Measurements from ENCODE around the gene SSTR4. TPM values are rescaled to one million over a fixed set of nuclear protein-coding genes. Genes with fewer than 3 reads are reported as not detected.

Gene SSTR4
- total and polyA plus RNA-seq, 2 of the 13 experiments (the other 11 are each of a cell fraction or from before 2014, with no cell fraction given): not detected

DNA sequence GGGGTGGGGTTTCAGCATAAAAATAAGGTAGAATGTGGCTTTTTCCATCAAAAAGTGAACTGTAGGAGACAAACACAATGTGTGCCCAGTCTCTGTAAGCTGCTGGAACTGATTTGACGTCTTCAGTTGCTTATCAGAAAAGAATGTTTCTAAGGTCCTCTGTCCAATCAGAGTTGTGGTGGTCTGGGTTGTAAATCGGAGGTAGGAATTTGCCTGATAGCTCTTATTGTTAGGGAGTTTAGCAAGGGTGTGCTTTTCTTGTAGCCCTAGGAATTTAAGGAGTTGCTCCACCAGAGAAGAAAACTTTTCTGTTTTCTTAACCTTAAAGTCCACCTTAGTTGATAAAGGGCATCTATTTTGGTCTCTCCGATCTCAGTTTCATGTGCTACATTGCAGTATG lies 10.4 kb upstream of the SSTR4 start (continued):
- TF ChIP-seq RXRA (CRISPR knock-in tag; IDR thresholded peaks at IDR 0.05) (no peak), NCOA1 (CRISPR knock-in tag; IDR thresholded peaks at IDR 0.05) (no peak), ZNF232 (CRISPR knock-in tag; IDR thresholded peaks at IDR 0.05; ENCODE audit: borderline replicate concordance) (no peak), SNAI1 (CRISPR knock-in tag; IDR thresholded peaks at IDR 0.05; ENCODE audit: borderline replicate concordance) (no peak)
- TF ChIP-seq, protein P1, sequence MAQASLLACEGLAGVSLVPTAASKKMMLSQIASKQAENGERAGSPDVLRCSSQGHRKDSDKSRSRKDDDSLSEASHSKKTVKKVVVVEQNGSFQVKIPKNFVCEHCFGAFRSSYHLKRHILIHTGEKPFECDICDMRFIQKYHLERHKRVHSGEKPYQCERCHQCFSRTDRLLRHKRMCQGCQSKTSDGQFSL (CRISPR knock-in tag; IDR thresholded peaks at IDR 0.05): no peak
- TF ChIP-seq, protein P2, sequence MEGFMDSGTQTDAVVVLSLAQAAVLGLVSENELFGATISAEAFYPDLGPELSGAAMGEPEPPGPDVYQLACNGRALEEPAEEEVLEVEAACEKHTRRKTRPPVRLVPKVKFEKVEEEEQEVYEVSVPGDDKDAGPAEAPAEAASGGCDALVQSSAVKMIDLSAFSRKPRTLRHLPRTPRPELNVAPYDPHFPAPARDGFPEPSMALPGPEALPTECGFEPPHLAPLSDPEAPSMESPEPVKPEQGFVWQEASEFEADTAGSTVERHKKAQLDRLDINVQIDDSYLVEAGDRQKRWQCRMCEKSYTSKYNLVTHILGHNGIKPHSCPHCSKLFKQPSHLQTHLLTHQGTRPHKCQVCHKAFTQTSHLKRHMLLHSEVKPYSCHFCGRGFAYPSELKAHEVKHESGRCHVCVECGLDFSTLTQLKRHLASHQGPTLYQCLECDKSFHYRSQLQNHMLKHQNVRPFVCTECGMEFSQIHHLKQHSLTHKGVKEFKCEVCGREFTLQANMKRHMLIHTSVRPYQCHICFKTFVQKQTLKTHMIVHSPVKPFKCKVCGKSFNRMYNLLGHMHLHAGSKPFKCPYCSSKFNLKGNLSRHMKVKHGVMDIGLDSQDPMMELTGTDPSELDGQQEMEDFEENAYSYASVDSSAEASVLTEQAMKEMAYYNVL (CRISPR knock-in tag; IDR thresholded peaks at IDR 0.05; ENCODE audit: borderline replicate concordance): no peak
- TF ChIP-seq, protein P3, sequence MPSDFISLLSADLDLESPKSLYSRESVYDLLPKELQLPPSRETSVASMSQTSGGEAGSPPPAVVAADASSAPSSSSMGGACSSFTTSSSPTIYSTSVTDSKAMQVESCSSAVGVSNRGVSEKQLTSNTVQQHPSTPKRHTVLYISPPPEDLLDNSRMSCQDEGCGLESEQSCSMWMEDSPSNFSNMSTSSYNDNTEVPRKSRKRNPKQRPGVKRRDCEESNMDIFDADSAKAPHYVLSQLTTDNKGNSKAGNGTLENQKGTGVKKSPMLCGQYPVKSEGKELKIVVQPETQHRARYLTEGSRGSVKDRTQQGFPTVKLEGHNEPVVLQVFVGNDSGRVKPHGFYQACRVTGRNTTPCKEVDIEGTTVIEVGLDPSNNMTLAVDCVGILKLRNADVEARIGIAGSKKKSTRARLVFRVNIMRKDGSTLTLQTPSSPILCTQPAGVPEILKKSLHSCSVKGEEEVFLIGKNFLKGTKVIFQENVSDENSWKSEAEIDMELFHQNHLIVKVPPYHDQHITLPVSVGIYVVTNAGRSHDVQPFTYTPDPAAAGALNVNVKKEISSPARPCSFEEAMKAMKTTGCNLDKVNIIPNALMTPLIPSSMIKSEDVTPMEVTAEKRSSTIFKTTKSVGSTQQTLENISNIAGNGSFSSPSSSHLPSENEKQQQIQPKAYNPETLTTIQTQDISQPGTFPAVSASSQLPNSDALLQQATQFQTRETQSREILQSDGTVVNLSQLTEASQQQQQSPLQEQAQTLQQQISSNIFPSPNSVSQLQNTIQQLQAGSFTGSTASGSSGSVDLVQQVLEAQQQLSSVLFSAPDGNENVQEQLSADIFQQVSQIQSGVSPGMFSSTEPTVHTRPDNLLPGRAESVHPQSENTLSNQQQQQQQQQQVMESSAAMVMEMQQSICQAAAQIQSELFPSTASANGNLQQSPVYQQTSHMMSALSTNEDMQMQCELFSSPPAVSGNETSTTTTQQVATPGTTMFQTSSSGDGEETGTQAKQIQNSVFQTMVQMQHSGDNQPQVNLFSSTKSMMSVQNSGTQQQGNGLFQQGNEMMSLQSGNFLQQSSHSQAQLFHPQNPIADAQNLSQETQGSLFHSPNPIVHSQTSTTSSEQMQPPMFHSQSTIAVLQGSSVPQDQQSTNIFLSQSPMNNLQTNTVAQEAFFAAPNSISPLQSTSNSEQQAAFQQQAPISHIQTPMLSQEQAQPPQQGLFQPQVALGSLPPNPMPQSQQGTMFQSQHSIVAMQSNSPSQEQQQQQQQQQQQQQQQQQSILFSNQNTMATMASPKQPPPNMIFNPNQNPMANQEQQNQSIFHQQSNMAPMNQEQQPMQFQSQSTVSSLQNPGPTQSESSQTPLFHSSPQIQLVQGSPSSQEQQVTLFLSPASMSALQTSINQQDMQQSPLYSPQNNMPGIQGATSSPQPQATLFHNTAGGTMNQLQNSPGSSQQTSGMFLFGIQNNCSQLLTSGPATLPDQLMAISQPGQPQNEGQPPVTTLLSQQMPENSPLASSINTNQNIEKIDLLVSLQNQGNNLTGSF (CRISPR knock-in tag; IDR thresholded peaks at IDR 0.05): no peak
- TF ChIP-seq, protein P4, sequence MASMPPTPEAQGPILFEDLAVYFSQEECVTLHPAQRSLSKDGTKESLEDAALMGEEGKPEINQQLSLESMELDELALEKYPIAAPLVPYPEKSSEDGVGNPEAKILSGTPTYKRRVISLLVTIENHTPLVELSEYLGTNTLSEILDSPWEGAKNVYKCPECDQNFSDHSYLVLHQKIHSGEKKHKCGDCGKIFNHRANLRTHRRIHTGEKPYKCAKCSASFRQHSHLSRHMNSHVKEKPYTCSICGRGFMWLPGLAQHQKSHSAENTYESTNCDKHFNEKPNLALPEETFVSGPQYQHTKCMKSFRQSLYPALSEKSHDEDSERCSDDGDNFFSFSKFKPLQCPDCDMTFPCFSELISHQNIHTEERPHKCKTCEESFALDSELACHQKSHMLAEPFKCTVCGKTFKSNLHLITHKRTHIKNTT (CRISPR knock-in tag; IDR thresholded peaks at IDR 0.05): no peak
- TF ChIP-seq, protein P5, sequence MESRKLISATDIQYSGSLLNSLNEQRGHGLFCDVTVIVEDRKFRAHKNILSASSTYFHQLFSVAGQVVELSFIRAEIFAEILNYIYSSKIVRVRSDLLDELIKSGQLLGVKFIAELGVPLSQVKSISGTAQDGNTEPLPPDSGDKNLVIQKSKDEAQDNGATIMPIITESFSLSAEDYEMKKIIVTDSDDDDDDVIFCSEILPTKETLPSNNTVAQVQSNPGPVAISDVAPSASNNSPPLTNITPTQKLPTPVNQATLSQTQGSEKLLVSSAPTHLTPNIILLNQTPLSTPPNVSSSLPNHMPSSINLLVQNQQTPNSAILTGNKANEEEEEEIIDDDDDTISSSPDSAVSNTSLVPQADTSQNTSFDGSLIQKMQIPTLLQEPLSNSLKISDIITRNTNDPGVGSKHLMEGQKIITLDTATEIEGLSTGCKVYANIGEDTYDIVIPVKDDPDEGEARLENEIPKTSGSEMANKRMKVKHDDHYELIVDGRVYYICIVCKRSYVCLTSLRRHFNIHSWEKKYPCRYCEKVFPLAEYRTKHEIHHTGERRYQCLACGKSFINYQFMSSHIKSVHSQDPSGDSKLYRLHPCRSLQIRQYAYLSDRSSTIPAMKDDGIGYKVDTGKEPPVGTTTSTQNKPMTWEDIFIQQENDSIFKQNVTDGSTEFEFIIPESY (CRISPR knock-in tag; IDR thresholded peaks at IDR 0.05): no peak
- TF ChIP-seq, protein P6, sequence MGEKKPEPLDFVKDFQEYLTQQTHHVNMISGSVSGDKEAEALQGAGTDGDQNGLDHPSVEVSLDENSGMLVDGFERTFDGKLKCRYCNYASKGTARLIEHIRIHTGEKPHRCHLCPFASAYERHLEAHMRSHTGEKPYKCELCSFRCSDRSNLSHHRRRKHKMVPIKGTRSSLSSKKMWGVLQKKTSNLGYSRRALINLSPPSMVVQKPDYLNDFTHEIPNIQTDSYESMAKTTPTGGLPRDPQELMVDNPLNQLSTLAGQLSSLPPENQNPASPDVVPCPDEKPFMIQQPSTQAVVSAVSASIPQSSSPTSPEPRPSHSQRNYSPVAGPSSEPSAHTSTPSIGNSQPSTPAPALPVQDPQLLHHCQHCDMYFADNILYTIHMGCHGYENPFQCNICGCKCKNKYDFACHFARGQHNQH (CRISPR knock-in tag; IDR thresholded peaks at IDR 0.05): no peak

Measured in HepG2 (cell line).